HG03025 (cell line): ENCODE data around the gene APOL6.

Experiments
- ATAC-seq: cut with Tn5 transposase; IDR thresholded peaks from one replicate; pipeline ENCODE4 v1.9.1; 2021; ENCODE audit warnings: mild to moderate bottlenecking, moderate library complexity; ENCODE audit not compliant: unreplicated experiment, low FRiP score

APOL6 gene

GRCh38 chr22:35634015-35634414, 14.2 kb upstream of the APOL6 start:
- ATAC-seq, result no peak

GRCh38 chr22:35634943-35635540, 13.2 kb upstream of the APOL6 start:
- ATAC-seq, result no peak

GRCh38 chr22:35637254-35637653, 11.0 kb upstream of the APOL6 start:
- ATAC-seq, result no peak

- ATAC-seq, result no peak
These were observed 10.2 kb upstream of the APOL6 start for GRCh38 chr22:35638001-35638400.

- ATAC-seq, result no peak
These were observed 9.8 kb upstream of the APOL6 start for GRCh38 chr22:35638410-35638809.

- no peak for ATAC-seq
These were observed 6.6 kb upstream of the APOL6 start for GRCh38 chr22:35641494-35642120.

- ATAC-seq, result no peak
These were observed 5.9 kb upstream of the APOL6 start for GRCh38 chr22:35642305-35642741.

- no peak for ATAC-seq
These were observed 4.3 kb upstream of the APOL6 start for GRCh38 chr22:35643991-35644390.

- no peak for ATAC-seq
These were observed 2.6 kb upstream of the APOL6 start for GRCh38 chr22:35645646-35646045.

- ATAC-seq, result no peak
These were observed 844 bp downstream of the APOL6 start for GRCh38 chr22:35649026-35649553.

GRCh38 chr22:35649636-35650250, 1.5 kb downstream of the APOL6 start:
- ATAC-seq, result no peak

GRCh38 chr22:35651085-35651484, 2.8 kb downstream of the APOL6 start:
- ATAC-seq, result no peak

- ATAC-seq, result no peak
These were observed 5.6 kb downstream of the APOL6 start for GRCh38 chr22:35653824-35654223.

GRCh38 chr22:35656284-35656752, 8.1 kb downstream of the APOL6 start:
- no peak for ATAC-seq

GRCh38 chr22:35657571-35658312, 9.5 kb downstream of the APOL6 start:
- ATAC-seq, result no peak

GRCh38 chr22:35660291-35661127, 12.3 kb downstream of the APOL6 start:
- ATAC-seq, result no peak

GRCh38 chr22:35661464-35661863, 13.2 kb downstream of the APOL6 start:
- no peak for ATAC-seq

GRCh38 chr22:35662914-35663313, 14.7 kb downstream of the APOL6 start:
- no peak for ATAC-seq

GRCh38 chr22:35663371-35663770, 15.1 kb downstream of the APOL6 start:
- ATAC-seq, result no peak

- ATAC-seq, result no peak
These were observed 16.8 kb downstream of the APOL6 start for GRCh38 chr22:35664955-35665587.
